Activated effector memory CD4-positive, alpha-beta T cell treated with anti-CD3 and anti-CD28 coated beads, Interleukin-2, amount 50 U/mL, for 16 hours (primary cell): ENCODE results near the gene PPCS.
A peak's percentile ranks its signal among the peaks of the same experiment; 100 is the strongest.

Experiments used
- DNase-seq: peaks from one replicate; pipeline ENCODE4 v3.0.0-alpha.2; 2020

Gene PPCS

GRCh38 chr1:42456010-42456753, at the start of gene PPCS, which contains the start of gene ZMYND12:
Gene PPCS (plus strand): TSS chr1:42456543. CDS start chr1:42456566, 23 bp downstream.
Gene ZMYND12 (minus strand): TSS chr1:42456022. CDS start chr1:42455997, 25 bp downstream.
- peak; percentile 97 for DNase-seq

DNA sequence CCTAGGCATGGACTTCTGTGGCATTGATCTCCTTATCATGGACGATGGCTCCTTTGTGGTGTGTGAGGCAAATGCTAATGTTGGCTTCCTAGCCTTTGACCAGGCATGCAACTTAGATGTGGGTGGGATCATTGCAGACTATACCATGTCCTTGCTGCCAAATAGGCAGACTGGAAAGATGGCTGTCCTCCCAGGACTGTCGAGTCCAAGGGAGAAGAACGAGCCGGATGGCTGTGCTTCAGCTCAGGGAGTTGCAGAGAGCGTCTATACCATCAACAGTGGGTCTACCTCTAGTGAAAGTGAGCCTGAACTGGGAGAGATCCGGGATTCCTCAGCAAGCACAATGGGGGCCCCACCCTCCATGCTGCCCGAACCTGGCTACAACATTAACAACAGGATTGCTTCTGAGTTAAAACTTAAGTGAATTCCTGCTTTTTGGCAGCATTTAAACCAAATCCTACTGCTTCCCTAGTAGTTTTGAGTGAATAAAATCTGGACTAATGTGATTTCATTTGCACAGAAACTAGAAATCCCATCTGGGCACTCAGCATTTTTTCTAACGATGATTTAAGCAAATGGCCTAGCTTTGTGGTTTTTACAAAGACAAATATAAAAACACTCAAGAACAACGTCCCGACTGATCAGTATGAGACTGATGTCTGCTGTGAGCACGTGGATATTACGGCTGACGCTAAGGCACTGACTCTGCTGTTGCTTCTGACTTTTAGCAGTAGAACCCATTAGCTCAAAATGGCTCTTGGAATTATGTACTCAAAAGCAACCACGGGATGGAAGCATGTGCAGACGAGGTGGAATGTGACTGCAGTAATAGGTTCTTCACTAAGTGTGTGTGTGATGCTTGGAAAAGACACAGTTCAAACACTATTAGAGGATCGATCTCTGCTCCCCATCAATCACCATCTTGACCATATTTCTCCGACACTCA, 41.5 kb upstream of the PPCS start:
- no peak for DNase-seq

- DNase-seq = no peak
Measured at GRCh38 chr1:42417166-42417565, 39.2 kb upstream of the PPCS start.

GRCh38 chr1:42418516-42418915, 37.8 kb upstream of the PPCS start:
- no peak for DNase-seq

DNA sequence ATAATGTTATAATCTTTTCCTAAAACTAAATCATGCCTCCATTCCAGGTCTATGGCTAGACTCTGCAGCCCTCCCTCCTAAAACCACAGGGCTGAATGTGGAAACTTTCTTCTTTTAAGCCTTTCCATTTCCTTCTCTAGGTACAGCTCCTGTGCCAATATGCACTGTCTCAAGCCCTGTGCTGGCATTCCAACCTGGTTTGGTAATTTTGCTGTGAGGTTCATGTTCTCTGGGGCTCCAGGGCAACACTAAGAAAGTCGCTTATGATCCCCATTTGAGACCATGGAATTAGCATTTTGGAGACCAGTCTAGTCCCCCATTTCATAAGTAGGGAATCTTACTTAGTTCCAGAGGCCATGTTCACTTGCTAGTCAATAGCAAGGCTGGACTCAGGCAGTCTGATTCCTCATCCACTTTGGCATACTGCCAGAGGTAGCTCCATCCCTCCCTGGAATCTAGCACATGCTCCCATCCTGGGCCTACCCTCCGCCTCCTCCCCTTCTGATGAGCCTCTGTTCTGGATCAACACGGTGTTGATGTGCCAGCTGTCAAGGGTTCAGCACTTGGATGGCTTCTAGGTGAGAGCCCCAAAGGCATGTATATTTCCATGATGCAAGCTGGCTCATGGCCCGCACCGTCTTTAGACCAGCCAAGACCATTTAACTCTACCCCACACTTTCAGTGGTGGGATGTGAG, 37.1 kb upstream of the PPCS start:
- DNase-seq = no peak

GRCh38 chr1:42420121-42420520, 36.2 kb upstream of the PPCS start:
- no peak for DNase-seq

DNA sequence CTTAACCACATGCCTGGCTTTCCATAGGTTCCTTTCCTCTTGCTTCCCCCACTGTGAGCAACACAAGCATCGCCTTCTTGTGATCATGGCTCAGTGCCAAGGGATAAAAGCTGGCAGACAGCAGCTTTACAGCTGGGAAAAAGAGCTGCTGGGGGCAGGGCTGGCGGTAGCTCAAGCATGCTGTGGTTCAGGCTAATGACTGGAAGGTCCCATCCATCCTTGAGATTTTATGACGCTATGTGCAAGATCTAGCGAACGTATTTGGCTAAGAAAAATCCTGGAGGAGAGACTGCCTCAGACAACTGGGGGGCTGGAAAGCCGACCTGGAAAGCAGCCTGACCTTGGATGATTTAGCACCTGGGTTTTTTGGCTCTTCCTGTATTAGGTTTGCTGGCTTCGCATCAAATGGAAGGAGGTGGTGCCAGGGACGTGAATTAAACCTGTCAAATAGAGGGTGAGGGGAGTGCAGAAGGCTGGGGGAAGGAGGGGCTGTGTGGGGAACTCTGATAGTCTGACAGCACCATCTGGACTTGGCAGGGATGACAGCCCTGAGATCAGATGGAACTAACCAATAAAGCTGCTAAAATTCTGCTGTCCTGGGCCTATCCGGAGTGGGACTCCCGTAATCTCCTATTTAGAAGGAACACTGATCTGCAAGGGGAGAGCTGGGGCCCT, 35.3 kb upstream of the PPCS start:
- DNase-seq = no peak

DNA sequence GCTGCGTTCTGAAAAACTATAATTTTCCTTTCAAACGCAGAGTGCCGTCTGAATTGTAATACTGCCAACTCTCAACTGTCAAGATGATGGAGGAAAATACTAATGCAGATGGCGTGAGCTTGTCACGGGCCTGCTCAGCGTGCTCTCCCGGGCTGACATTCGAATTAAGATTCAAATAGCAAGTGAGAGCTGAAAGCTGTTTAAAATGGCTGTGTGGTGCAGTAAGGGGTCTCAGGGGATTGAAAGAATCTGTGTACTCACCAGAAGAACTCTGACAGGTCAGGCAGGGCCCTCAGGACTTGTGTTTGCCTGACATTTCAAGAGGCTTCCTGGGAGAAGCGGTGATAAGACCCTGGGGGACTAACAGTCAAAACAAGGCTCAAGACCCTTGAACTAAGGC, 33.6 kb upstream of the PPCS start:
- no peak for DNase-seq

GRCh38 chr1:42423681-42424080, 32.7 kb upstream of the PPCS start:
- no peak for DNase-seq

DNA sequence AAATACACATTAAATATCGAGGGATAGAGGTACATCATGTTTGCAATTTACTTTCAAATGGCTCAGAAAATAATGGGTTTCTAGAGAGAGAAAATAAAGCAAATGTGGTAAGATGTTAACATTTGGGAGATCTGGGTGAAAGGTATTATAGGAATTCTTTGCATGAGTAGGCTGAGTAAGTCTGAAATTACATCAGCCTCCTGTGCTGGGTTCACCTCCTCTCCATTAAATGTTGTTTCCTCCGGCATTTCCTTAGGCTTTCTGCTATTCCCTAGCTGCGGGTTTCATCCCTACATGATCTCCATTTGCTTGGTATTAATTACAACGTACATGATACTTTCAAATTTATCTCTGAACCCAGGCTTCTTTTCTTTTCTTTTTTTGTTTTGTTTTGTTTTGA, 32.1 kb upstream of the PPCS start:
- no peak for DNase-seq

DNA sequence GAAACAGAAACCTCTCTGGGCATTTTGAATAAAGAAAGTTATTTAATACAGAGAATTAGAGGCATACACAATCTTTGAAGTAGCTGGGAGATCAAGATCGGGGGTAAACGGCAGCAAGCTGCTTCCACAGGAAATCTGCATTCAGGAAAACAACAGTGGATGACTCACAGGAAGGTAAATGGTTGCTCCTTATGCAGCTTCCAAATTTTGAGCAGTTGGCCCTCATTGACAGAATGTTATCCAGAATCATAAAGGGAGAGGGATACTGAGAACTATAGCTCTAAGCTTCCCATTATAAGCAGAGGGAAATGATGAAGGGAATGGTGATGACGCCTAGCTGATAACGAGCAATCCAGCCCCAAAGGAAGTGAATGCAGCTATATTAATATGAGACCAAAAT, 29.1 kb upstream of the PPCS start:
- DNase-seq = no peak

GRCh38 chr1:42429603-42430002, 26.7 kb upstream of the PPCS start:
- DNase-seq = no peak

DNA sequence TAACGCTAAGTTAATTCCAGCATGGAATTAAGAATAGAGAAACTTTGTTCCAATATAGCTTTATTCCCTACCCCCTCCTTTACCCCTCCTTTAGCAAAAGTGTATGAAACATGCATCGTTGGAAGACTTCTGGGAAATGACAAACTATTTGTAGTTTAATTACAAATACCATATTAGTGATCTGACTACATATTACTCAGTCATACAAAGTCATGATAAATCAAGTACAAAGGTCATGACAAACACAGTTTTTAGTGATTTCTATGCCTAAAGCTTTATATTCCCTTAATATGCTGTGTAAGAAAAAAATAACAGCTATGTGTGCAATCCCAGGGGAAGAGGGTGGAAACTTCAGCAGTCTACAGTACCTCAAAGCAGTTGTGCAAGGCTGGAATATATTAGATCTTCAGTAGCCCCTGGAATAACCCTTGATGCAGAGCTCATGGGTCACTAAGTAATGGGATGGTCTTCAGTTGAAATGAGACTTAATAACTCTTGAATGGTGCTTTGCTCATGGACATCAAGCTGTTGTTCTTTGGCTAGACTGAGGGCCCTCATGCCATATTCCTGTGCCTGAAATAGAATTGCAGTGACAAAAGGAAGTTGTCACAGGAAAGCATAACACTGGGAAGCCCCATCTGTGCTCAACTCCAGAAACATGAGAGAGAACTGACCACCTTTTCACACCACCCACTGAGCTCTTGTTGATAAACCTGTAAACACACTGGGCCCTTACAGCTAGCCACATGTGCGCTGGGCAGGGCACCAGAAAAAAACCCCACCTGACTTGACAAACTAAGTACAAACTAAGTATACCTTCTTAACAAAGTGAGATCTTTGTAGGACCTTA, 25.8 kb upstream of the PPCS start:
- no peak for DNase-seq

GRCh38 chr1:42431514-42431913, 24.8 kb upstream of the PPCS start:
- no peak for DNase-seq

- DNase-seq = no peak
Measured at GRCh38 chr1:42432714-42433113, 23.6 kb upstream of the PPCS start.

GRCh38 chr1:42433369-42433768, 23.0 kb upstream of the PPCS start:
- no peak for DNase-seq

- DNase-seq = no peak
Measured at GRCh38 chr1:42434340-42434739, 22.0 kb upstream of the PPCS start.

- no peak for DNase-seq
Measured at GRCh38 chr1:42439940-42440339, 16.4 kb upstream of the PPCS start.

DNA sequence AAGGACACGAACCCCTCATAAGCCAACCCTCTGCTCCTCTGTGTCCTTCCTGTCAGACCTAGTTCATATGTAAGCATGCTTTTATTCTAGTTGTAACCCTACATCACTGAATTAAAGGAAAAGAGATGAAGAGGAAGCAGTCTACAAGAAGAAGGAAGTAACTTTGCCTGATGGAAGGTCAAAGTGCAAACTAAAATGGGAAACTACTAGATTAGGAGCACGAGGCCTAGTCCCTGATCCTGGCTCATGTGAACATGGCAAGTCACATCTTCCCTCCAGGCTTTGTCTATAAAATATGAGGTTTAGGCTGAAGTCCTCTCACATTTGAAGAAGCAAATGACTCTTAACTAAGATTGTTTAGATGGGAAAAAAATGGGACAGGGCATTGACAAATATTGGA, 13.7 kb upstream of the PPCS start:
- no peak for DNase-seq

GRCh38 chr1:42449256-42449655, 7.1 kb upstream of the PPCS start:
- no peak for DNase-seq

- no peak for DNase-seq
Measured at GRCh38 chr1:42450061-42450460, 6.3 kb upstream of the PPCS start.

GRCh38 chr1:42453386-42453785, 3.0 kb upstream of the PPCS start:
- no peak for DNase-seq
